IMR-90 (cell line): ENCODE data around the gene RPTOR. TPM values are rescaled to one million over a fixed set of nuclear protein-coding genes. Genes with fewer than 3 reads are reported as not detected.
A peak's percentile ranks its signal among the peaks of the same experiment; 100 is the strongest.

Experiments used
- ATAC-seq: fragments of 200-7000 bp; cut with Tn5 transposase; 2 replicates; pipeline ENCODE4 v1.9.1; 2020; ENCODE audit warnings: low read depth, mild to moderate bottlenecking, moderate library complexity
- BruUV-seq: library from RNA; stranded (reverse); fragments of 400-500 nt; replicated peaks from 2 replicates; lab custom pipeline; 2021; lab: Mats Ljungman, UMichigan
- CTCF ChIA-PET: fragments of 300-600 bp; formaldehyde crosslinking; extraction: SDS; loops from one replicate; lab custom pipeline; 2021; ENCODE audit warnings: antibody characterized with exemption; lab: Yijun Ruan, JAX
- POLR2A ChIA-PET: fragments of 300-600 bp; sonication (Branson Sonifier 250); formaldehyde crosslinking; loops from one replicate; lab custom pipeline; 2022; ENCODE audit warnings: antibody characterized with exemption; ENCODE audit not compliant: unreplicated experiment; lab: Charles Lee
- DNase-seq: peaks from one replicate; pipeline ENCODE4 v3.0.0; 2013
- H2AFZ ChIP-seq: replicated peaks from 2 replicates; pipeline ENCODE3; 2013; ENCODE audit warnings: low read length, mild to moderate bottlenecking; ENCODE audit not compliant: poor library complexity
- H2AK5ac ChIP-seq: 2 replicates; pipeline ENCODE4 v1.6.1; 2013; ENCODE audit warnings: low read depth, low read length, inconsistent platforms
- H2AK9ac ChIP-seq: replicated peaks from 2 replicates; pipeline ENCODE3; 2013; ENCODE audit warnings: mild to moderate bottlenecking, low read depth, low read length, moderate library complexity; ENCODE audit not compliant: poor library complexity
- H2BK120ac ChIP-seq: 2 replicates; pipeline ENCODE4 v1.6.1; 2013; ENCODE audit warnings: low read depth, low read length, inconsistent platforms
- H2BK15ac ChIP-seq: 3 replicates; pipeline ENCODE4 v1.6.1; 2013; ENCODE audit warnings: low read depth, low read length, inconsistent platforms
- H2BK20ac ChIP-seq: 2 replicates; pipeline ENCODE4 v1.6.1; 2013; ENCODE audit warnings: low read depth, mild to moderate bottlenecking, inconsistent platforms, low read length, moderate library complexity
- H2BK5ac ChIP-seq: 2 replicates; pipeline ENCODE4 v1.6.1; 2013; ENCODE audit warnings: mild to moderate bottlenecking, low read depth, low read length, inconsistent platforms; ENCODE audit not compliant: poor library complexity, severe bottlenecking
- H3K14ac ChIP-seq: replicated peaks from 2 replicates; pipeline ENCODE4 v1.6.1; 2013; ENCODE audit warnings: low read depth, low read length, inconsistent platforms
- H3K18ac ChIP-seq: 2 replicates; pipeline ENCODE4 v1.6.1; 2013; ENCODE audit warnings: low read depth, low read length, control low read depth
- H3K23ac ChIP-seq: 2 replicates; pipeline ENCODE4 v1.6.1; 2013; ENCODE audit warnings: low read depth, low read length, inconsistent platforms
- H3K27ac ChIP-seq: 2 replicates; pipeline ENCODE4 v1.5.1; 2013; ENCODE audit warnings: mild to moderate bottlenecking, control low read depth, low read length; ENCODE audit not compliant: insufficient read depth
- H3K27me3 ChIP-seq: 2 replicates; pipeline ENCODE4 v1.6.1; 2013; ENCODE audit warnings: low read length; ENCODE audit not compliant: control insufficient read depth, insufficient read depth
- H3K36me3 ChIP-seq: 2 replicates; pipeline ENCODE4 v1.6.1; 2013; ENCODE audit warnings: low read length, mixed read lengths; ENCODE audit not compliant: control insufficient read depth, insufficient read depth
- H3K4ac ChIP-seq: 2 replicates; pipeline ENCODE4 v1.6.1; 2013; ENCODE audit warnings: low read depth, low read length, inconsistent platforms
- H3K4me1 ChIP-seq: 2 replicates; pipeline ENCODE4 v1.6.1; 2013; ENCODE audit warnings: low read length, mixed read lengths; ENCODE audit not compliant: control insufficient read depth, insufficient read depth
- H3K4me2 ChIP-seq: 2 replicates; pipeline ENCODE4 v1.6.1; 2013; ENCODE audit warnings: low read depth, mild to moderate bottlenecking, control low read depth, low read length, moderate library complexity
- H3K4me3 ChIP-seq: 2 replicates; pipeline ENCODE4 v1.5.1; 2013; ENCODE audit warnings: low read depth, mild to moderate bottlenecking, control low read depth, low read length, moderate library complexity; ENCODE audit not compliant: insufficient read depth
- H3K56ac ChIP-seq: 2 replicates; pipeline ENCODE4 v1.6.1; 2013; ENCODE audit warnings: low read length, inconsistent platforms; ENCODE audit not compliant: insufficient read depth; ENCODE audit errors: extremely low read depth
- H3K79me1 ChIP-seq, 2 experiments: 2 replicates each; pipeline ENCODE4 v1.6.1; 2013; ENCODE audit warnings: low read length in 2 of 2, inconsistent platforms in 1 of 2, low read depth in 1 of 2
- H3K9ac ChIP-seq: 2 replicates; pipeline ENCODE4 v1.6.1; 2013; ENCODE audit warnings: low read depth, low read length, control low read depth
- H3K9me1 ChIP-seq: 2 replicates; pipeline ENCODE4 v1.6.1; 2013; ENCODE audit warnings: low read length, inconsistent platforms; ENCODE audit not compliant: insufficient read depth
- H3K9me3 ChIP-seq: 2 replicates; pipeline ENCODE4 v1.6.1; 2013; ENCODE audit warnings: low read length; ENCODE audit not compliant: control insufficient read depth, insufficient read depth
- H4K20me1 ChIP-seq: 2 replicates; pipeline ENCODE4 v1.6.1; 2013; ENCODE audit warnings: low read length, inconsistent platforms; ENCODE audit not compliant: insufficient read depth
- H4K5ac ChIP-seq: 2 replicates; pipeline ENCODE4 v1.6.1; 2013; ENCODE audit warnings: mild to moderate bottlenecking, low read depth, low read length, control low read depth
- H4K8ac ChIP-seq, 2 experiments: 2 replicates each; pipeline ENCODE4 v1.6.1; 2013; ENCODE audit warnings: low read depth in 2 of 2, low read length in 2 of 2, control low read depth in 1 of 2, inconsistent platforms in 1 of 2
- H4K91ac ChIP-seq: 2 replicates; pipeline ENCODE4 v1.6.1; 2013; ENCODE audit warnings: low read depth, low read length, inconsistent platforms; ENCODE audit not compliant: insufficient read depth
- USF2 ChIP-seq: fragments of 150-350 bp; IDR thresholded peaks from 2 replicates; pipeline ENCODE4 v1.6.1; 2017; ENCODE audit warnings: mild to moderate bottlenecking, antibody characterized with exemption, low read length, low read depth
- WGBS, 2 experiments: methylation state at CpG; one replicate each; pipeline versions ENCODE4 v1.1.5 to v1.1.7; 2013; ENCODE audit warnings: missing lambda C conversion rate in 2 of 2; ENCODE audit not compliant: insufficient read length in 1 of 2; ENCODE audit errors: extremely low coverage in 2 of 2; 5-methylcytosine and 5-hydroxymethylcytosine counted together
- dilution Hi-C: fragments of 300-500 bp; cut with HindIII; formaldehyde crosslinking; loops from one replicate; pipeline ENCODE4 v1.14.3; 2018; ENCODE audit warnings: low sequenced_read_pairs; ENCODE audit not compliant: unreplicated experiment
- in situ Hi-C: fragments of 300-500 bp; cut with MboI; formaldehyde crosslinking; loops from 3 replicates; pipeline ENCODE4 v1.14.3; 2019; ENCODE audit warnings: low sequenced_read_pairs, inconsistent platforms, mixed read lengths
- intact Hi-C: fragments of 100-400 bp; cut with micrococcal nuclease; formaldehyde crosslinking; loops from 2 replicates; pipeline ENCODE4 v1.10.0; 2022
- polyA plus RNA-seq, 3 experiments: library from polyadenylated mRNA; depleted of rRNA; stranded (reverse); fragments of >200 nt; gene quantifications; 2 replicates each; pipeline ENCODE4 v1.2.3, GENCODE V29; 2012; ENCODE audit warnings: low replicate concordance in 1 of 3
- total RNA-seq: library from RNA; depleted of rRNA; stranded (reverse); fragments of >200 nt; gene quantifications from 2 replicates; pipeline ENCODE4 v1.2.3, GENCODE V29; 2012

The RPTOR gene
- total and polyA plus RNA-seq, 2 of the 4 experiments (the other 2 are of a cell fraction), result 10.8 to 14.7 TPM

GRCh38 chr17:80882323-80882722 lies 337.7 kb downstream of the RPTOR start:
- no peaks in the 10 kb centered on the region for H3K9me3 ChIP-seq
- intact Hi-C loops, result no loop called here
- BruUV-seq, result no TSS peak
- ATAC-seq (no peak), DNase-seq (no peak)
- H3K56ac ChIP-seq, result no peak overlapping the region
- no peak overlapping the region for H2BK5ac ChIP-seq
- no peak overlapping the region for H2BK20ac ChIP-seq
- no peak overlapping the region for H3K23ac ChIP-seq
- H3K9ac ChIP-seq, result no peak overlapping the region
- in situ Hi-C loops, result no loop called here
- no peak overlapping the region for H3K4me3 ChIP-seq
- H4K20me1 ChIP-seq, result no peaks in the 10 kb centered on the region
- TF ChIP-seq USF2, result no peak
- H3K4me2 ChIP-seq, result no peak overlapping the region
- no peak overlapping the region for H4K8ac ChIP-seq
- H3K9me1 ChIP-seq, result peaks cover 7% of the 10 kb centered on the region; the same call in 1 of the 2 replicates
- peaks cover 0 to 6% of the 10 kb centered on the region in 2 experiments; a peak in 2 of 4 replicates for H3K79me1 ChIP-seq
- no peaks in the 10 kb centered on the region for H3K4me1 ChIP-seq
- H2BK15ac ChIP-seq, result no peak overlapping the region
- H2AK9ac ChIP-seq, result no peak overlapping the region
- ChIA-PET CTCF (no interaction called here), POLR2A (no interaction called here)
- H3K27ac ChIP-seq, result no peak overlapping the region
- H3K18ac ChIP-seq, result no peak overlapping the region
- peak overlapping the region; percentile 10 for H2AFZ ChIP-seq
- no peak overlapping the region for H3K4ac ChIP-seq
- H3K36me3 ChIP-seq, result peaks cover 50% of the 10 kb centered on the region
- 96% methylated on average over 9 of the region's 19 CpGs; no CpG with 5 or more reads in 1 of the 2 experiments for whole genome bisulfite sequencing, 2 experiments
- no peak overlapping the region for H2BK120ac ChIP-seq
- H3K27me3 ChIP-seq, result no peaks in the 10 kb centered on the region
- dilution Hi-C loops, result no loop called here
- H3K14ac ChIP-seq, result no peak overlapping the region
- H4K91ac ChIP-seq, result no peak overlapping the region
- H2AK5ac ChIP-seq, result no peak overlapping the region
- H4K5ac ChIP-seq, result no peak overlapping the region
